Fibroblast of skin of left biceps (primary cell): Measurements from ENCODE around the gene NRIP1.

Experiments
- DNase-seq, 2 experiments: peaks; one replicate each; pipeline ENCODE4 v3.0.0-alpha.2; 2013; ENCODE audit warnings: low read depth in 2 of 2

The NRIP1 gene

DNA sequence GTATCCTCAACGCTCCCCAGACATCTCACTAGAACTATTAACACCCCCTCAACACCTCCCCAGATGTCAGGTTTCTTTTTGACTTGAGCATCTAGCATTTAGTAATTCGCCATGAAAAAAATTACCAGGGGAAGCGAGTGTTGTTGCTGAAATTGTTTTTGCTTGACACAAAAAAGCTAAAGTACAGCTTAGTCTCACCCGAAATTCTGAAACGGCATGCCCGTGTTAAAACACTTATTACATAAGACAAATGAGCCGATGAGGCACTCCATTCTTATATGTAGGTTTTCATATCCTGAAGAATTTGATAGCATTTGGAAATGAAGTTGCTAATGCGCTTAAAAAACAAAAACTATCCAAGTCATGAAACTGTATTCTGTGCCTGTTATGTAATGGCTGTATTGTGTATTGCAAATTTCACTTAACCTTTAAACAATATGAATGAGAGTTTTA is 1.3 kb upstream of the NRIP1 start:
- no peak for DNase-seq

- peak in 1 of 2 experiments; percentile 42 for DNase-seq
Measured at GRCh38 chr21:15065392-15066122, 757 bp upstream of the NRIP1 start.

DNA sequence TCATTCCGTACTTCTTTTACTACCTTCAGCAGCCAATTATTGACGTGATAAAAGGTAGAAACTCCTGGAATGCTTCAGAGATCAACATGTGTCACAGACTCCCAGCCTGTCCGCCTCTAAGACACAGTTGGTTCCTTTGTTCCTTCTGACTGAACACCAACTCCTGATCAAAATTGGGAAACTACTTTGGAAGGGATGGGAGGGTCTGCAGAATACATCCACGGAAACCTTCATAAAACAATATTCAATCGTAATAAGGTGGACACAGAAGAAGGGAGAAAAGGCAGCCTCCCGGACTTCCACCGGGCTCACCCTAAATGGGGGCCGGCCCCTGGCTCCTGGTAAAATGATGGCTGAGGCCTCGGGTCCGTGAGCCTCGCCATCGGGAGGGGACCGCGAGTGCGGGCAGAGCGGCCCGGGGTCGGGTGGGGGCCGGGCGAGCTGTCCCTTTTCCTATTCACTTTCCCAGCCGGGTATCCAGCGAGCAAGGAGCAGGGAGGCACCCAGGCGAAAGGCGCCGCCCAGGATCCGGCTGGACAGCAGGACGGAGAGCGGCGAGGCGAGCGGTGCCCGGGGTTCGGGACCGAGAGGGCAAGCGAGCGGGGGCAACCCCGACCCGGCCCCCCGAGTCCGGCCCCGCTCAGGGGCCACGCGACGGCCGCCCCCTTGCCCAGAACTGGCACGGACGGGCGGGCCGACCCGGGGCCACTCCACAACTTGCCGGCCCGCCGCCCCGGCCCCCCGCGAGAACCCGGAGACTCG is 805 bp downstream of the NRIP1 start:
- DNase-seq: no peak

- DNase-seq: no peak
Measured at GRCh38 chr21:15063081-15063813, 1.6 kb downstream of the NRIP1 start.

DNA sequence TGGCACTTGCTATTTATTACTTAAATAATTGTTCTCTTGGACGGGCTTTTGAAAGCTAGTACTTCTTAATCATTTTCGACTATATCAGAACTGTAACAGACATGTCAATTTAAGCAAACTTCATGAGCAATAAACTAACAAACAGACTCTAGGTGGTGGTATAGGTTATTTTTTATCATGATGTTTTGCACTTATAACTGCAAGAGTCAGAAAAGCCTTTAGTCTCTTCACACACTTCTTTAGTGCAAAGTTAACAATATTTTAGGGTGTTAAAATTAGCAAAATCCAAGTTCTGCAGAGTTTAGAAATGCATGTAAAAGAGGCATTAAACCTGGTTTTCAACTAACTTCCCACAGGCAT is 2.2 kb downstream of the NRIP1 start:
- DNase-seq: no peak

- no peak for DNase-seq
Measured at GRCh38 chr21:15061747-15062605, 2.8 kb downstream of the NRIP1 start.

GRCh38 chr21:15061279-15061678 is 3.5 kb downstream of the NRIP1 start:
- DNase-seq: no peak

- no peak for DNase-seq
Measured at GRCh38 chr21:15060543-15061175, 4.1 kb downstream of the NRIP1 start.

- no peak for DNase-seq
Measured at GRCh38 chr21:15059397-15059796, 5.4 kb downstream of the NRIP1 start.

- DNase-seq: no peak
Measured at GRCh38 chr21:15058854-15059263, 5.9 kb downstream of the NRIP1 start.

- no peak for DNase-seq
Measured at GRCh38 chr21:15057285-15057684, 7.5 kb downstream of the NRIP1 start.

- no peak for DNase-seq
Measured at GRCh38 chr21:15054606-15055239, 10.1 kb downstream of the NRIP1 start.

- no peak for DNase-seq
Measured at GRCh38 chr21:15054089-15054488, 10.7 kb downstream of the NRIP1 start.

DNA sequence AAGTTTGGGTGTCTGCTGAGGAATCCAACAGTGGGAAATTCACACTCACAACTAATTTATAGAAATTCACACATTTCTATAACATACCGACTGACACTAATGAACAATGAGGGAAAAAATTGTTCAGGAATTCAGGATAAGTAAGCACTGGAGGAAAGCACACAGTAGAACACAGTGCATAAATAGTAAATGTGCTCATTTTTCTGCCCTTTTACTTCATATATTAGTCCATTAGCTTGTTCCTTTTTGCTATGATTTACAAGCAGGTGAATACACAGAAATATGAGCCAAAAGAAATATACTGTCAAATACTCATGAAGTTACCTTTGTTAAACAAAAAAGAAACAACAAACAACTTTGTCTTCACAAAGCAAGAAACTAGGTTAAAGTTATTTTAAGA is 11.3 kb downstream of the NRIP1 start:
- DNase-seq: no peak

- no peak for DNase-seq
Measured at GRCh38 chr21:15052459-15052763, 12.4 kb downstream of the NRIP1 start.

DNA sequence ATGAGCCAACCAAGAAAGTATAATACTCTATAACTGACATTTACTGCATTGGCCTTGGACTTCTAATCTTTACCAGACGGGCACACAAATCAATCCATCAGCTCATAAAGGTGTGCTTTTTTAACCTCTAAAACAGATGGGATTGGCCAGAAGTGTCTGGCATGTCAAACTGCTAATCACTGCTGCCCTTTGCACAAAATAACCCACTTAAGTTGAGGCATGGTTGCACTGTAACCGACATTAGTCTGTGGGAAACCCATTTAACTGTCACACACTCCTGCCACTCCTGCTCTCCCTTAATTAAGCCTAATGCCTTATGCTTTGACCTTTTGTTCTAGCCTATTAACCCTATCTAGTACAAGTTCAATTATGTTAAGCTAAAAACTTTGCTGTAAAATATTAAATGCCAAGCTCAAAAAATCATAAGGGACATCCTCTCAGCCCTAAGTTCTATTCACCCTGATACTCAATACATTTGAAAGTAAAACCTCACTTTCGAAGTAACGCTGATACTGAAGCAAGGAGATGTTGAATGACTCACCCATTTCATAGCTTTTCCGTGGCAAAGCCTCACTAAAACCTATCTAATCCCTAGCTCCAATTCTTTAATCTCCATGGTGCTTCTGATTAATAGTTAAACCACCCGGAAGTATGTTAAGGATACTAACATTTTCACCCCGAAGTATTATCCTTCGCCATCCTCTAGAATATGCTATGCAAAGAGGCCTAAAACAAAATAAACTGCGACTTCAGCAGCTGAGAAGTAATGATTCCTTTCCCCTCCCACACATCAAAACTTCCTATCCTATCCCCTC is 12.9 kb downstream of the NRIP1 start:
- no peak for DNase-seq

DNA sequence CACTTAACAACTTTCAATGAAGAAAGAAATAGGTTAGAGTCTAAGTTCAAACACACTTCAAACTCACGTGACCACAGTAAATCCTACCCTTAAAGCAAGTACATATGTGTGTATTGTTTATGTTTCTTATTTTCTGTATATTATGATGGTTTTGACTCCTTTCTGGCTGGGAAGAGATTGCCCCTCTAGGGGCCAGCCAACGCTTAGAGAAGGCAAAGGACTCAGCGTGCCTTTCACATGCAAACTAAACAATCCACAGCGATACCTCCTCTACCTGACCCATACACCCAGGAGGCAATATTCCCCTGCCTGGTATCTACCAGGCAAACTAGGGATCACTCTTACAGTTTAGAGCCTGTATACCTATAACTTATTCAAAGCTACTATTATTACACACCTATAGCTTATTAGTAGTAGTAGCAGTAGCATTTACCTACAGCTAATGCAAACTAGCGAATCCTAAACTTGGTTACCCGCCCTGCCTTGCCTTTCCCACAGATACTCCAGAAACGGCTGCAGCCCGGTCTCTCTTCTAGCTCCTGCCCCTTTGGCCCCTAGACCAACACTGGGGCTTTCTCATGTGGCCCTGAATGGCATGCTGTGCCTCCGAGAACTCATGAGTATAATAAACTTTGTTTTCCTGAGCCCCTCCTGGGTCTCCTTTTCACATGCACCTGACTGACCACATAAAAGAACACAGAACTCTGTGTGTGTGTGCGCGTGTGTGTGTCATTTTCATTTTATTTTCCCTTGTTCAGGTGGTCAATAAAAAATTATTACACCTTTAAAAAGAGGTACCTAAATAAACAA is 14.0 kb downstream of the NRIP1 start:
- DNase-seq: no peak

- DNase-seq: no peak
Measured at GRCh38 chr21:15045017-15045416, 19.8 kb downstream of the NRIP1 start.

DNA sequence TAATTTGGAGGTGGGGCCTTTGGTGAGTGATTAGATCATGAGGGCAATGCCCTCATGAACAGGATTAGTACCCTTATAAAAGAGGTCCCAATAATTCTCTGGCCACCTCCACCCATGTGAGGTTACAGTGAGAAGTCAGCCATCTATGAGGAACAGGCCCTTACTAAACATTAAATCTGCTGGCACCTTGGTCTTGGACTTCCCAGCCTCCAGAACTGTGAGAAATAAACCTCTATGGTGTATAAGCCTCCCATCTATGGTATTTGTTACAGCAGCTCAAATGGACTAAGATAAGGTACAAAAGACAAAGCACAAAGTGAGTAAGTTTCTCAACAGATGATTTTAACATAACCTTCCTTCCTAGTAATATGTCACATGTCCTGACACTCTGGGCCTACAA is 22.3 kb downstream of the NRIP1 start:
- DNase-seq: no peak
